GM10248 (cell line): ENCODE results near the gene PLCH1.

Experiments
- CTCF ChIA-PET: fragments of 300-600 bp; sonication (Branson Sonifier 250); formaldehyde crosslinking; extraction: SDS; loops from one replicate; lab custom pipeline; 2021; ENCODE audit warnings: antibody characterized with exemption; lab: Yijun Ruan, JAX
- POLR2A ChIA-PET: fragments of 350-650 bp; sonication (Branson Sonifier 250); formaldehyde crosslinking; extraction: SDS; loops from one replicate; lab custom pipeline; 2020; ENCODE audit warnings: antibody characterized with exemption; lab: Yijun Ruan, JAX
- DNase-seq: peaks from one replicate; pipeline ENCODE4 v3.0.0; 2012; ENCODE audit errors: extremely low spot score
- CTCF ChIP-seq: IDR thresholded peaks from 2 replicates; pipeline ENCODE4 v1.5.1; 2012; ENCODE audit warnings: mild to moderate bottlenecking, low read depth; ENCODE audit errors: extremely low read depth, missing control alignments, control extremely low read depth

Gene PLCH1

DNA sequence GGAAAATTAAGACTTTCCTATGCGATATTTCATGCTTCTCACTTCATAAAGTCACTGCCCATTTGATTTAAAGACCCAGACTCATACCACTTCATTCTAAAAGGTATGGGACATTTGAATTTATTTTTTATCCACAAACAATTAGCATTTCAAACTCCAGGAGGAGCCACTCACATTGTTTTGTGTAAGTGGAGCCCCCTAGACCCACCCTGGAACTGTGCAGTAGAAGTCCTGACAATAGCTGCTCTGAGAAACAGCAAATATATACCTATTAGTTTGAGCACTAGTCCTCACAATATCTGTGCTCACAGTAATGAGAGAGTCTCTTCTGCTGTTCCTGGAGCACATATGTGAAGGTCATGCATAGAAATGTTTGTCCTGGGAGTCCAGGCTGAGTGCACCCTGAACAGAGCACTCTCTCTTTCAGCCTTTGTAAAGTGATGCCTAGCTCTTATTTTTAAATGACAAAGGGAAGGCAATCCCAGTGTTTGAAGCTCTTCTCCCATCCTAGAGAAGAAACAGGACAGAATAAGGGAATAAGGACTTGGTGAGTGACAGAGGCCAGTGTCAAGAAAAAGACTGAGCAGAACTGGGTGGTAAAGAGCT, 323.9 kb downstream of the PLCH1 start:
- ChIA-PET CTCF (interaction anchor here (0.9 to 1.0 kb wide), 2 partner anchors 11 to 13 kb away, joined by 3 to 5 read pairs; no protein-coding TSS in a partner anchor), POLR2A (no interaction called here)
- DNase-seq = no peak
- TF ChIP-seq CTCF = no peak

GRCh38 chr3:155420406-155420805, 324.5 kb downstream of the PLCH1 start:
- POLR2A ChIA-PET = no interaction called here
- CTCF ChIA-PET = interaction anchor here (0.9 to 1.5 kb wide), 2 partner anchors 8 to 13 kb away, joined by 3 to 5 read pairs; no protein-coding TSS in a partner anchor
- no peak for TF ChIP-seq CTCF
- DNase-seq = no peak

GRCh38 chr3:155418407-155418806, 326.5 kb downstream of the PLCH1 start:
- no peak for TF ChIP-seq CTCF
- ChIA-PET CTCF (interaction anchor here (0.8 to 1.1 kb wide), 2 partner anchors 199 to 284 kb away, joined by 3 read pairs; no protein-coding TSS in a partner anchor), POLR2A (no interaction called here)
- DNase-seq = no peak

DNA sequence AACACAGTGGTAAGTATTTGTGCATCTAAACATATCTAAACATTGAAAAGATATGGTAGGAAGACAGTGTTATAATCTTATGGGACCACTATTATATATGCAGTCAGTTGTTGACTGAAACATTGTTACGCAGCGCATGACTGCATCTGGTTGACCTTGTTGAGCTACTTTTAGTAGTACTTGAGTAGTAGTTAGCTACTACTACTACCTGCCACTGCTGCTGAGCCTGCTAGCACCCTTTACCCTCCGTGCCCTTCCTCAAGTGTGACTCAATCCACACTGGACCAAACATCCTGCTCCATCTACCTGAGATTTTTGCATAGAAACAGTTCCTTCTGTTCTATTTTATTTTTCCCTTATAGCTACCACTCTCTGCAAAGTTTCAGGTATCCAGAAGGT, 327.8 kb downstream of the PLCH1 start:
- TF ChIP-seq CTCF = no peak
- ChIA-PET POLR2A (no interaction called here), CTCF (no interaction called here)
- DNase-seq = no peak

GRCh38 chr3:155416500-155417118, 328.3 kb downstream of the PLCH1 start:
- no peak for DNase-seq
- ChIA-PET CTCF (interaction anchor here (1.5 to 1.6 kb wide), 2 partner anchors 13 to 17 kb away, joined by 3 read pairs; no protein-coding TSS in a partner anchor), POLR2A (no interaction called here)
- no peak for TF ChIP-seq CTCF

GRCh38 chr3:155412904-155413303, 332.0 kb downstream of the PLCH1 start:
- TF ChIP-seq CTCF = no peak

More at GRCh38 chr3:155412904-155413303, 332.0 kb downstream of the PLCH1 start:
- CTCF ChIA-PET = interaction anchor here (0.8 kb wide), 1 partner anchor 289 kb away, joined by 3 read pairs; no protein-coding TSS in a partner anchor
- POLR2A ChIA-PET = no interaction called here
- no peak for DNase-seq
